Retinal pigment epithelial cell (primary cell): ENCODE data around the gene UBE2H.
"Not testable (repeated sequence)": the region's sequence is repeated elsewhere in the genome, so short reads cannot be mapped to it uniquely, and the experiment has no call there.

Experiments
- DNase-seq: peaks from one replicate; pipeline ENCODE4 v3.0.0-alpha.2; 2010; ENCODE audit warnings: low read depth
- H3K4me3 ChIP-seq: 2 replicates; pipeline ENCODE4 v1.5.1; 2011; ENCODE audit warnings: mild to moderate bottlenecking, low read length, control low read depth, moderate library complexity
- CTCF ChIP-seq: conservative IDR thresholded peaks from 2 replicates; pipeline ENCODE4 v1.5.1; 2011; ENCODE audit warnings: low read depth, low read length, control low read depth, inconsistent platforms

Gene UBE2H

GRCh38 chr7:129801882-129802281 is 150.9 kb downstream of the UBE2H start:
- DNase-seq = no peak
- no peak overlapping the region for H3K4me3 ChIP-seq
- TF ChIP-seq CTCF = no peak

- no peak overlapping the region for H3K4me3 ChIP-seq
- no peak for TF ChIP-seq CTCF
- DNase-seq = no peak
These were observed 151.9 kb downstream of the UBE2H start for GRCh38 chr7:129800901-129801300.

- DNase-seq = no peak
- TF ChIP-seq CTCF = no peak
- H3K4me3 ChIP-seq = no peak overlapping the region
These were observed 153.3 kb downstream of the UBE2H start for GRCh38 chr7:129799350-129799955.

GRCh38 chr7:129798616-129799349 is 154.0 kb downstream of the UBE2H start:
- DNase-seq = no peak
- H3K4me3 ChIP-seq = no peak overlapping the region
- no peak for TF ChIP-seq CTCF

- no peak for DNase-seq
- H3K4me3 ChIP-seq = no peak overlapping the region
- no peak for TF ChIP-seq CTCF
These were observed 155.5 kb downstream of the UBE2H start for GRCh38 chr7:129797214-129797789.

GRCh38 chr7:129796186-129796775 is 156.5 kb downstream of the UBE2H start:
- no peak for DNase-seq
- H3K4me3 ChIP-seq = no peak overlapping the region
- TF ChIP-seq CTCF = no peak

- DNase-seq = not testable (repeated sequence)
These were observed 158.3 kb downstream of the UBE2H start for GRCh38 chr7:129794461-129794860.

More at GRCh38 chr7:129794461-129794860, 158.3 kb downstream of the UBE2H start:
- H3K4me3 ChIP-seq = not testable (repeated sequence)
